AG04449 (cell line): ENCODE data around the gene CHTF8.

Source experiments
- CTCF ChIA-PET: fragments of 350-600 bp; formaldehyde crosslinking; extraction: SDS; loops from one replicate; lab custom pipeline; 2021; ENCODE audit warnings: antibody characterized with exemption; lab: Yijun Ruan, JAX
- POLR2A ChIA-PET: fragments of 400-600, 350-600 bp; formaldehyde crosslinking; extraction: SDS; loops from one replicate; lab custom pipeline; 2020; ENCODE audit warnings: antibody characterized with exemption, inconsistent platforms; lab: Yijun Ruan, JAX
- DNase-seq: peaks from one replicate; pipeline ENCODE4 v3.0.0-alpha.2; 2010; ENCODE audit warnings: low read depth, low spot score
- H3K4me3 ChIP-seq: 2 replicates; pipeline ENCODE4 v1.5.1; 2011; ENCODE audit warnings: low read depth, mild to moderate bottlenecking, control low read depth, low read length
- TF ChIP-seq, protein P1 (sequence below): IDR thresholded peaks from one replicate; pipeline ENCODE4 v1.5.1; 2011; ENCODE audit warnings: mild to moderate bottlenecking, moderate library complexity, low read length, control low read depth, inconsistent platforms; ENCODE audit not compliant: insufficient read depth; ENCODE audit errors: missing control alignments

The CHTF8 gene

DNA sequence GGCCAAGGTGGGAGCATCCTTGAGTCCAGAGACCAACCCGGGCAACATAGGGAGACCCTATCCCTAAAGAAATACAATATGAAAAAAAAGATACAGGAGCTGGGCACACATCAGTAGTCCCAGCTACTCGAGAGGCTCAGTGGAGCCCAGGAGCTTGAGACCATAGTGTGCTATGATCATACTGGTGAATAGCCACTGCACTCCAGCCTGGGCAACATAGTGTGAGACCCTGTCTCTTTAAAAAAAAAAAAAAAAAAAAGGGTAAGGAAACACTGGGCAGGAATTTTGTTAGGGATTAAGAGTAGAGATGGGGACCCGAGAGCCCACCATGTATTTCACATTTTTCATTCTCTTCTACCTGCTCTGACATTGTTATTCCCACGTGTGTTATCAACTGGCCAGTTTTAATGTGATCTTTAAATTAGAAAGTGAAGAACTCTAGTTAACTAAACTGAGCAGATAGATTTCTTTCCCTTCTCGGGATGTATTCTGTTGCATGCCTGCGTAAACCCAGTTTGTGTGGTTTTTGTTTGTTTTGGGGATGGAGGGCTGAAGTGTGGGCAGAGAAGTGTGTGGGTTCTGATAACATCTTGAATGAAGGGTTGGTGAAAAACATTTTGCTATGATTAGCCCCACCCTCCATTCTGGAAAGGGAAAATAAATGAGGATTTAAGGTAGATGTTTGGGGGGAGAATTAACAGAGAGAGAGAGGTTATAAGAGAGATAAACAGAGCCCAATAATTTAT lies 37.4 kb upstream of the CHTF8 start:
- ChIA-PET POLR2A (interaction anchor here (0.7 kb wide), 1 partner anchor 146 kb away, joined by 3 read pairs; no protein-coding TSS in a partner anchor), CTCF (interaction anchor here (5.1 to 5.6 kb wide), 2 partner anchors 19 to 117 kb away, joined by 39 to 44 read pairs; no protein-coding TSS in a partner anchor)
- TF ChIP-seq, protein P1, sequence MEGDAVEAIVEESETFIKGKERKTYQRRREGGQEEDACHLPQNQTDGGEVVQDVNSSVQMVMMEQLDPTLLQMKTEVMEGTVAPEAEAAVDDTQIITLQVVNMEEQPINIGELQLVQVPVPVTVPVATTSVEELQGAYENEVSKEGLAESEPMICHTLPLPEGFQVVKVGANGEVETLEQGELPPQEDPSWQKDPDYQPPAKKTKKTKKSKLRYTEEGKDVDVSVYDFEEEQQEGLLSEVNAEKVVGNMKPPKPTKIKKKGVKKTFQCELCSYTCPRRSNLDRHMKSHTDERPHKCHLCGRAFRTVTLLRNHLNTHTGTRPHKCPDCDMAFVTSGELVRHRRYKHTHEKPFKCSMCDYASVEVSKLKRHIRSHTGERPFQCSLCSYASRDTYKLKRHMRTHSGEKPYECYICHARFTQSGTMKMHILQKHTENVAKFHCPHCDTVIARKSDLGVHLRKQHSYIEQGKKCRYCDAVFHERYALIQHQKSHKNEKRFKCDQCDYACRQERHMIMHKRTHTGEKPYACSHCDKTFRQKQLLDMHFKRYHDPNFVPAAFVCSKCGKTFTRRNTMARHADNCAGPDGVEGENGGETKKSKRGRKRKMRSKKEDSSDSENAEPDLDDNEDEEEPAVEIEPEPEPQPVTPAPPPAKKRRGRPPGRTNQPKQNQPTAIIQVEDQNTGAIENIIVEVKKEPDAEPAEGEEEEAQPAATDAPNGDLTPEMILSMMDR, result no peak
- no peak for DNase-seq
- no peak overlapping the region for H3K4me3 ChIP-seq

DNA sequence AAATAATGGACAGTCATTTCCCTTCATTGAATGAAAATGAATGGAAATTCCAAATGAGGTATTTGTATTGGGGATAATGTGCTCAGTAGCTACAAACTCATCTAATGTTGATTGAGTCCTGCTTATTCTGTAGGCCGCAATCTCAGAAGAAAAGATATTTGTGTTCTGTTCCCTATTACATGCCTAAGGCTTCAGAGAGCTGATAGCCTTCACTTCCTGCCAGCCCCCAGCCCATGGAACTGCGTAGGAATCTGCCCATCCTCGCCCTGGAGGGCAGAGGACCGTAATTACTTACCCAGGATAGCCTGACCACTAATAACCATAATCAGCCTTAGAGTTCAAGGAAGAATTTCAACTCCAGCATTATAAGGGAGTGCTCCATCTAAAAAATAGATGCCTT lies 36.7 kb upstream of the CHTF8 start:
- TF ChIP-seq, protein P1, result no peak
- CTCF ChIA-PET, result interaction anchor here (1.0 to 5.6 kb wide), 4 partner anchors 11 to 118 kb away, joined by 3 to 44 read pairs (median 28); no protein-coding TSS in a partner anchor

DNA sequence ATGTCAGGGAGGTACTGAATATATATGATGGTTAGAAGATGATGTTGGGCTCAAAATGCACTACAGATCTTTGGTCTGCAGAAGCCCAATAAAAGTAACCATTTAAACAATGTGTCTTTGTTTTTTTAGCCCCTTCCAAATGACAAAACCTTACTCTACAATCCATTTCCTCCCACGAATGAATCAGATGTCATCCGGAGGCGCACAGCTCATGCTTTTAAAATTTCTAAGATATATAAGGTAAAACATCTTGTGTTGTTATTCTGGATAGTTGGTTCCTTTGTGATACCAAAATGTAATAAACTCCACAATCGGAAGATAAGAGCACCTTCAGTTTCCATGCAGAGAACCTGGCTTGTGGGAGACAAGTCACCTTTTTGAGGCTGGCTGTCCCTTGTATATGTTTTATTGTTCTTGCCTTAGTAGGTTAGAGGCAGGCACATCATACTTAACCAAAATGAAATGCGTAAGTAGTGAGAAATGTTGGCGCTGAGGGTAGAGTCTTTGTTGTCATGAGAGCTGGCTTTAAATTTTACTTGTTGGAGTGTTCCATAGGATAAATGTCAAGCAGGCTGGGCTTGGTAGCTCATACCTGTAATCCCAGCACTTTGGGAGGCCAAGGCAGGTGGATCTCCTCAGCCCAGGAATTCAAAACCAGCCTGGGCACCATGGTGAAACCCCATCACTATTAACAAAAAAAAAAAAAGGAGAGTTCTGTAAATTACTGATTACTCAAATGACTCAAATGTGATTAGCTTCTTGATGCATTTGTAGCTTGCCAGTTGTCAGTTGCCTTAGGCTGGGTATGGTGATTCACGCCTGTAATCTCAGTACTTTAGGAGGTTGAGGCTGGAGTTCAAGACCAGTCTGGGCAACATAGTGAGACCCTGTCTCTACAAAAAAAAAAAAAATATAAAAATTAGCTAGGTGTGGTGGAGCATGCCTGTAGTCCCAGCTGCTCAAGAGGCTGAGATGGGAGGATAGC lies 34.9 kb upstream of the CHTF8 start:
- POLR2A ChIA-PET, result interaction anchor here (0.7 to 1.1 kb wide), 2 partner anchors 13 to 21 kb away, joined by 3 to 4 read pairs; no protein-coding TSS in a partner anchor
- no peak overlapping the region for H3K4me3 ChIP-seq
- no peak for DNase-seq
- TF ChIP-seq, protein P1, result no peak
- CTCF ChIA-PET, result interaction anchor here (0.6 to 5.6 kb wide), 12 partner anchors 9 to 320 kb away, joined by 3 to 44 read pairs (median 3); no protein-coding TSS in a partner anchor

More for the DNA sequence above, 36.7 kb upstream of the CHTF8 start:
- no peak for DNase-seq
- POLR2A ChIA-PET, result interaction anchor here (0.7 kb wide), 1 partner anchor 146 kb away, joined by 3 read pairs; no protein-coding TSS in a partner anchor
- no peak overlapping the region for H3K4me3 ChIP-seq

DNA sequence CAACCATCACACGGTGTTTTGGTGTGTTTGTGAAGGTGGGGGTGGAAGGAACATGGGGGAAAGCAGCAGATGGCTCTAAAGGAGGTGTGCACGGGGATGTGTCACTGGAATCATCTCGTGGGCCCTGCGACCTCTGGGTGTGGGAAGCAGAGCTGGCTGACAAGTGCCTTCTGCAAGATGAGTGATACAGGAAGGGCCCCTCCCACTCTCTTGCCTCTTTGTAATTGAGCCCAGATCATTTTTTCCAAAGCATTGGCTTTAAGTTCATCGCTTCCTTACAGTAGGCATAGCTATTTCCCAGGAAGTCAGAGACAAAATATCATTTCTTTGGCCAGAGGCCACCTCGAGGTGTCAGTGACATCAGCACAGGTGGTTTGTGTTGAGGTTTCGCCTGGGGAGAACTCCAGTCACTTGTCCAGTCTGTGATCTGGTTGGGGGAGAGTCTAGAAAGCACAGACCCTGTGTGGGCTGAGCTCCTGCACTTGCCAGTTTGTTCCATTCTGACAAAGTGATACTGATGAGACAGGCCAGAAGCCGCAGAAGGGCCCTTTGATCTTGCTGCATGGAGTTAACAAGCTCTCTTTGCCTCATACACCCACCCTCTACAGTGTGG lies 33.9 kb upstream of the CHTF8 start:
- DNase-seq, result no peak
- no peak overlapping the region for H3K4me3 ChIP-seq
- POLR2A ChIA-PET, result interaction anchor here (1.1 to 1.3 kb wide), 2 partner anchors 9 to 22 kb away, joined by 3 to 4 read pairs; no protein-coding TSS in a partner anchor
- CTCF ChIA-PET, result interaction anchor here (0.9 to 5.6 kb wide), 6 partner anchors 9 to 157 kb away, joined by 3 to 44 read pairs (median 12); no protein-coding TSS in a partner anchor
- TF ChIP-seq, protein P1, result no peak

DNA sequence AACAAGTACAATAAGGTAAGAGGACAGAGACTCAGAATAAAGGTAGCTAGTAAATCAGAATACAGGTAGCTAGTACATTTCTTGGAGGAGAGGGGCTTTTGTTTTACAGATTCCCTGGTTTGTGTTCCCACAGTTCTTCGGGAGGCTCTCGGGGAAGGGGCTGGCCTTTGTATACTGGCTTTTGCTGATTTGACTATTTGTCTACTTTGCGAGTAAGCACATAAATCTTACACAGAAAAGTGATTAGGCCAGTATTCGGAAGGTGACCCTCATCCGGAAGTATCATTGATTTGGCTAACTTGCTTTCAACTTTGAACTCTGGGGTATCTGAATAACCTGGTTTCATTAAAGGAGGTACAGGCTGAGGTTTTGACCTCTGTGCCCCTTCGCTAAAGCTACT lies 33.2 kb upstream of the CHTF8 start:
- ChIA-PET CTCF (interaction anchor here (0.7 to 5.6 kb wide), 5 partner anchors 8 to 176 kb away, joined by 3 to 44 read pairs (median 16); no protein-coding TSS in a partner anchor), POLR2A (interaction anchor here (1.3 kb wide), 1 partner anchor 8 kb away, joined by 3 read pairs; no protein-coding TSS in a partner anchor)
- DNase-seq, result no peak
- H3K4me3 ChIP-seq, result no peak overlapping the region
- TF ChIP-seq, protein P1, result no peak
